Measurements from ENCODE around the gene UNC5CL. TPM values are rescaled to one million over a fixed set of nuclear protein-coding genes. Genes with fewer than 3 reads are reported as not detected.

Gene UNC5CL
- total and polyA plus RNA-seq, 9 of the 15 experiments (the other 6 are each of a cell fraction or from before 2014, with no cell fraction given): 0.07 to 1.8 (median 0.62) TPM; not detected in 1

DNA sequence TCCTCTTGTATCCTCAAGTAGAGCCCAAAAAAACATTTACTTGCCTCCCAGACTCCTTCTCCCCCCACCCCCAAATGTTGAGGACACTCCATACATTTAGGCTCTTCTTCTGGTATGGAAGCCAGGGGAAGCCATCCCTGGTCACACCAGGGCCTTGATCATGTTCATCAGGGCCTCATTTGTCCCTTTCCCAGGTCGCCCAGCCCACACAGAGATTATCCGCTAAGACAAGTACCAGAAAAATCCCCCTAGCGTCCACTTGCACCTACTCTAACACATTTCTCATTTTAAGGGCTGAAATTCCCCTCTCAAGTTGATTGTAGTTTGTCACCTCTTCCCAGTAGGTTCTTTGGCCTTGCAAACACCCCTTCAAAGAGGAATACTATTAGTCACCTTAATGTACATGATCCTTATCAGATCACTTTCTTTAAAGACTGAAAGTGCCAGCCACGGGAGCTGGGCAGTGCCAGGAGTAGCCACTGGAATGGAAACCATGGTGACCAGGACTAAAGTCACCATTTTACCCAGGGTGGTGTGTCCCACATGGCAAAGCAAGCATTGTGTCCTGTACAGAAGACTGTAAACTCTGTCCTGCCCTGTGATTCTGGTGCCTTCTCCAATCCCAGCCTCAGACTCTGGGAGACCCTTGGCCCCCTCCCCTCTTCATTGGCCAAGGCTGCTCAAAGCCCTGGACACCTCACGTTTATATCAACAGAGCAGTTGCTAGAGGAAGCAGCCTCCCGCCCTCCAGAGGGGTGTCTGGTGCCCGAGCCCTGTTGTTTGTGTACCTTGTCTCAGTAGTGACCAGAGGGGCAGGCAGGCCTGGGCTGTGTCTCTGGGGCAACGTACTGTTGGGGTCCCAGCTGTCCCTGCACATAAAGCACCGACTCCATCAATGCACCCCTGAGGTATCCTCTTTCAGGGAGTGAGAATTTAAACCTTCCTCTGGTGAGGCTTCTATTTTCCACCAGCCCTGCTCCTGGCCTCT, 9.0 kb upstream of the UNC5CL start:
- Histone ChIP-seq H3K27me3 (ENCODE audit: control insufficient read depth in 2 of 2, insufficient read depth in 2 of 2, low read length in 2 of 2) (no peaks in the 10 kb centered on the region), H2AFZ (ENCODE audit: low read depth, low read length) (no peak overlapping the region), H3K9ac (ENCODE audit: insufficient read depth in 1 of 2, low read depth in 2 of 2, low read length in 2 of 2) (no peak overlapping the region), H3K9me1 (ENCODE audit: control insufficient read depth, insufficient read depth, low read length) (no peaks in the 10 kb centered on the region), H3K36me3 (ENCODE audit: control insufficient read depth, insufficient read depth, low read length) (no peaks in the 10 kb centered on the region), H3K9me3 (replicated peaks; ENCODE audit: control insufficient read depth, insufficient read depth, low read depth, low read length) (no peaks in the 10 kb centered on the region), H3K4me2 (ENCODE audit: insufficient read depth, low read length) (no peak overlapping the region), H3K27ac (ENCODE audit: extremely low read depth, low read depth, low read length) (no peak overlapping the region), H3K4me3 (no peak overlapping the region), H3K79me2 (ENCODE audit: control insufficient read depth, insufficient read depth, low read length) (no peaks in the 10 kb centered on the region), H3K4me1 (replicated peaks in 1 of 2; ENCODE audit: control insufficient read depth in 2 of 2, insufficient read depth in 2 of 2, low read length in 2 of 2) (peaks cover 2 to 12% of the 10 kb centered on the region in 2 experiments), H4K20me1 (replicated peaks; ENCODE audit: control insufficient read depth, insufficient read depth, low read length) (peaks cover 4% of the 10 kb centered on the region; the same call in 1 of the 2 replicates)
- no peak for FAIRE-seq
- DNase-seq (ENCODE audit: extremely low read depth in 1 of 4, low spot score in 3 of 4): no peak
- WGBS (ENCODE audit: insufficient coverage, low coverage, missing lambda C conversion rate): 39% methylated on average over 9 of the region's 9 CpGs
- no TSS peak for BruUV-seq (replicated peaks)
- intact Hi-C loops (cut with micrococcal nuclease) (no loop called here), in situ Hi-C loops (cut with MboI) (loop anchor here (25.0 kb wide), 1 partner anchor 1686 kb away; no protein-coding TSS in a partner anchor)
- ATAC-seq: no peak
- ChIA-PET CTCF (ENCODE audit: low intra/inter-chr PET ratio) (no interaction called here), POLR2A (interaction anchor here (1.7 kb wide), 1 partner anchor 15 kb away, joined by 4 read pairs; no protein-coding TSS in a partner anchor)
- TF ChIP-seq KLF13 (tag; IDR thresholded peaks at IDR 0.05; ENCODE audit: borderline replicate concordance, low read depth): no peak
- TF ChIP-seq, protein P1, sequence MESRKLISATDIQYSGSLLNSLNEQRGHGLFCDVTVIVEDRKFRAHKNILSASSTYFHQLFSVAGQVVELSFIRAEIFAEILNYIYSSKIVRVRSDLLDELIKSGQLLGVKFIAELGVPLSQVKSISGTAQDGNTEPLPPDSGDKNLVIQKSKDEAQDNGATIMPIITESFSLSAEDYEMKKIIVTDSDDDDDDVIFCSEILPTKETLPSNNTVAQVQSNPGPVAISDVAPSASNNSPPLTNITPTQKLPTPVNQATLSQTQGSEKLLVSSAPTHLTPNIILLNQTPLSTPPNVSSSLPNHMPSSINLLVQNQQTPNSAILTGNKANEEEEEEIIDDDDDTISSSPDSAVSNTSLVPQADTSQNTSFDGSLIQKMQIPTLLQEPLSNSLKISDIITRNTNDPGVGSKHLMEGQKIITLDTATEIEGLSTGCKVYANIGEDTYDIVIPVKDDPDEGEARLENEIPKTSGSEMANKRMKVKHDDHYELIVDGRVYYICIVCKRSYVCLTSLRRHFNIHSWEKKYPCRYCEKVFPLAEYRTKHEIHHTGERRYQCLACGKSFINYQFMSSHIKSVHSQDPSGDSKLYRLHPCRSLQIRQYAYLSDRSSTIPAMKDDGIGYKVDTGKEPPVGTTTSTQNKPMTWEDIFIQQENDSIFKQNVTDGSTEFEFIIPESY (CRISPR knock-in tag; IDR thresholded peaks at IDR 0.05): peak; percentile 52; the same call in 1 of the 2 replicates
- TF ChIP-seq HDAC1 (IDR thresholded peaks at IDR 0.05): no peak

Data from K562 (cell line).